BE2C (cell line): ENCODE measurements around the gene CLEC4C.
"Not testable (repeated sequence)": the region's sequence is repeated elsewhere in the genome, so short reads cannot be mapped to it uniquely, and the experiment has no call there.

Source experiments
- DNase-seq: peaks from one replicate; pipeline ENCODE4 v3.0.0-alpha.2; 2020
- H3K27me3 ChIP-seq: fragments of 250-450 bp; sonication (Bioruptor Pico); 2 replicates; pipeline ENCODE4 v1.5.1; 2020; ENCODE audit warnings: mild to moderate bottlenecking
- H3K36me3 ChIP-seq: fragments of 250-450 bp; sonication (Bioruptor Pico); 2 replicates; pipeline ENCODE4 v1.5.1; 2020; ENCODE audit warnings: mild to moderate bottlenecking
- H3K4me1 ChIP-seq: fragments of 250-450 bp; sonication (Bioruptor Pico); 2 replicates; pipeline ENCODE4 v1.5.1; 2020
- H3K4me3 ChIP-seq: 2 replicates; pipeline ENCODE4 v1.5.1; 2011; ENCODE audit warnings: low read depth, low read length
- H3K9me3 ChIP-seq: fragments of 250-450 bp; sonication (Bioruptor Pico); 2 replicates; pipeline ENCODE4 v1.5.1; 2020
- TF ChIP-seq, protein P1 (sequence below): IDR thresholded peaks from 2 replicates; pipeline ENCODE4 v1.5.1; 2012; ENCODE audit warnings: mild to moderate bottlenecking, low read depth, low read length

Gene CLEC4C

DNA sequence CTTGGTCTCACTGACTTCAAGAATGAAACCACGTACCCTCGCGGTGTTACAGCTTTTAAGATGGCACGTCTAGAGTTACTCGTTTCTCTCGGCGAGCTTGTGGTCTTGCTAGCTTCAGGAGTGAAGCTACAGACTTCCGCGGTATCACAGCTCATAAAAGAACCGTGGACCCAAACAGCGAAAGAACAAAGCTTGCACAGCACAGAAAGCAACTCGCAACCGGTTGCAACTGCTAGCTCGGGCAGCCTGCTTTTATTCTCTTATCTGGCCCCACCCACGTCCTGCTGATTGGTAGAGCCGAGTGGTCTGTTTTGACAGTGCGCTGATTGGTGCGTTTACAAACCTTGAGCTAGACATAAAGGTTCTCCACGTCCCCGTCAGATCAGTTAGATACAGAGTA is 4.2 kb upstream of the CLEC4C start:
- TF ChIP-seq, protein P1, sequence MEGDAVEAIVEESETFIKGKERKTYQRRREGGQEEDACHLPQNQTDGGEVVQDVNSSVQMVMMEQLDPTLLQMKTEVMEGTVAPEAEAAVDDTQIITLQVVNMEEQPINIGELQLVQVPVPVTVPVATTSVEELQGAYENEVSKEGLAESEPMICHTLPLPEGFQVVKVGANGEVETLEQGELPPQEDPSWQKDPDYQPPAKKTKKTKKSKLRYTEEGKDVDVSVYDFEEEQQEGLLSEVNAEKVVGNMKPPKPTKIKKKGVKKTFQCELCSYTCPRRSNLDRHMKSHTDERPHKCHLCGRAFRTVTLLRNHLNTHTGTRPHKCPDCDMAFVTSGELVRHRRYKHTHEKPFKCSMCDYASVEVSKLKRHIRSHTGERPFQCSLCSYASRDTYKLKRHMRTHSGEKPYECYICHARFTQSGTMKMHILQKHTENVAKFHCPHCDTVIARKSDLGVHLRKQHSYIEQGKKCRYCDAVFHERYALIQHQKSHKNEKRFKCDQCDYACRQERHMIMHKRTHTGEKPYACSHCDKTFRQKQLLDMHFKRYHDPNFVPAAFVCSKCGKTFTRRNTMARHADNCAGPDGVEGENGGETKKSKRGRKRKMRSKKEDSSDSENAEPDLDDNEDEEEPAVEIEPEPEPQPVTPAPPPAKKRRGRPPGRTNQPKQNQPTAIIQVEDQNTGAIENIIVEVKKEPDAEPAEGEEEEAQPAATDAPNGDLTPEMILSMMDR = no peak
- Histone ChIP-seq H3K4me3 (no peak overlapping the region), H3K9me3 (no peaks in the 10 kb centered on the region; the same call in 1 of the 2 replicates), H3K4me1 (no peaks in the 10 kb centered on the region), H3K36me3 (no peaks in the 10 kb centered on the region), H3K27me3 (no peaks in the 10 kb centered on the region)
- no peak for DNase-seq

DNA sequence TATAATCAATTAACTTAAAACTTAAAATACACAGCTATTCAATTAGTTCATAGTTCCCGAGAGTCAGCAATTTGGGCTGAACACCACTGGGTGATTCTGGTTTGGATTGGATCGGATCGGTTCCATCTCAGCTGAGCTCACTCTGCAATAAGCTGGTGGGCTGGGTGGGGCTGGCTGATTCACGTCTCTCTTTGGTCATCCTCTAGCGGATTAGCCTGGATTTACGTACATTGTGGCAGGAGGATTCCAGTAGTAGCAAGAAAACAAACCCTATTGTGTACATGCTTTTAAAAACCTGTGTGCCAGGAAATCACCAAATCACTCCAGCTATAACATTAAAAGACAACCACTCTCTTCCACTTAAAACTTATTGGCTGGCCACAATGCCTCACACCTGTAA is 3.2 kb upstream of the CLEC4C start:
- no peak for DNase-seq
- no peaks in the 10 kb centered on the region for H3K4me1 ChIP-seq
- H3K36me3 ChIP-seq = no peaks in the 10 kb centered on the region
- no peak overlapping the region for H3K4me3 ChIP-seq
- TF ChIP-seq, protein P1 = no peak
- H3K9me3 ChIP-seq = no peaks in the 10 kb centered on the region; the same call in 1 of the 2 replicates
- H3K27me3 ChIP-seq = no peaks in the 10 kb centered on the region

DNA sequence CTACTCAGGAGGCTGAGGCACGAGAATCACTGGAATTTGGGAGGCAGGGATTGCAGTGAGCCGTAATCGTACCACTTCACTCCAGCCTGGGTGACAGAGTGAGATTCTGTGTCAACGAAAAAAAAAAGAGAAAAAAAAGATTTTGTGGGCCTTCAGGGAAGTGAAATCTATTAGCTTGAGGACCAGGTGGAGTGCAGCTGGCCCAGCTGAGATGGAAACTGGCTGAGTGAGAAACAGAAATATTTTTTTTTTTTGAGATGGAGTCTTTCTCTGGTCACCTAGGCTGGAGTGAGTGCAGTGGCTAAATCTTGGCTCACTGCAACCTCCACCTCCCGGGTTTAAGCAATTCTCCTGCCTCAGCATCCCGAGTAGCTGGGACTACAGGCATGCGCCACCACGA is 2.3 kb upstream of the CLEC4C start:
- no peaks in the 10 kb centered on the region; the same call in 1 of the 2 replicates for H3K9me3 ChIP-seq
- TF ChIP-seq, protein P1 = no peak
- H3K4me3 ChIP-seq = no peak overlapping the region
- H3K4me1 ChIP-seq = no peaks in the 10 kb centered on the region
- H3K27me3 ChIP-seq = no peaks in the 10 kb centered on the region
- DNase-seq = no peak
- no peaks in the 10 kb centered on the region for H3K36me3 ChIP-seq

DNA sequence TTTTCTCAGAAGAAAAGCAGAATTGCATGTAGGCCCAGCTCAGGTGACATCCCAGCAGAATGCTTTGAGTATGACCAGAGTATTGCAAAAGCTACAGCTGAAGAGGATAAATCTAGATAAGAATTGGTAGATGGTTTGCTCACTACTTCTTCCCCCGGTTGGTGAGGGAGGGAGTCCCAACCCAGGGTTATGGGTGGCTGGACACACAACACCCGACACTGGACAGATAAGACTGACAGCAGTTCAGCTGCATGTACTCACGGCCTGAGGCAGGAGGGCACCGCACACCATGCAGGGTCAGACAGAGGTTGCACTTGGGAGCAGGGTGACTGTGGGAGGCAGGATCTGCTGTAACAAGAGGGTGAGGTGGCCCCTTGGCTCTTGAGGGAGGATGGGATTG is 1.7 kb upstream of the CLEC4C start:
- Histone ChIP-seq H3K9me3 (no peaks in the 10 kb centered on the region; the same call in 1 of the 2 replicates), H3K4me3 (no peak overlapping the region), H3K4me1 (no peaks in the 10 kb centered on the region), H3K27me3 (no peaks in the 10 kb centered on the region), H3K36me3 (no peaks in the 10 kb centered on the region)
- TF ChIP-seq, protein P1 = no peak
- DNase-seq = no peak

DNA sequence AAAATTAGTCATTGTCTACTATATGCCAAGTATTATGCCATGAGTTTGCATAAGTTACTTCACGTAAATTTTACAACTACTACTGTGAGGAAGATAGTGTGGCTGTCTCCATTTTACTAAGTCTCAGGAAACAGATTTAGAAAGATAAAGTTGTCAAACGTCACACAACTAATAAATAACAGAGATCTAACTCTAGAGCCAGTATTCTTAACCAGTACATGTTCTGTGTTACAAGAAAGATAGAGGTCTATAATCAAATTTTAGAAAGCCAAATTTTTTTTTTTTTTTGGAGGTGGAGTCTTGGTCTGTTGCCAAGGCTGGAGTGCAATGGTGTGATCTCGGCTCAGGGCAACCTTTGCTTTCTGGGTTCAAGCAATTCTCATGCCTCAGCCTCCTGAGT is 14.2 kb downstream of the CLEC4C start:
- Histone ChIP-seq H3K4me3 (no peak overlapping the region), H3K36me3 (no peaks in the 10 kb centered on the region), H3K9me3 (no peaks in the 10 kb centered on the region), H3K27me3 (no peaks in the 10 kb centered on the region), H3K4me1 (no peaks in the 10 kb centered on the region)
- DNase-seq = no peak
- TF ChIP-seq, protein P1 = no peak

DNA sequence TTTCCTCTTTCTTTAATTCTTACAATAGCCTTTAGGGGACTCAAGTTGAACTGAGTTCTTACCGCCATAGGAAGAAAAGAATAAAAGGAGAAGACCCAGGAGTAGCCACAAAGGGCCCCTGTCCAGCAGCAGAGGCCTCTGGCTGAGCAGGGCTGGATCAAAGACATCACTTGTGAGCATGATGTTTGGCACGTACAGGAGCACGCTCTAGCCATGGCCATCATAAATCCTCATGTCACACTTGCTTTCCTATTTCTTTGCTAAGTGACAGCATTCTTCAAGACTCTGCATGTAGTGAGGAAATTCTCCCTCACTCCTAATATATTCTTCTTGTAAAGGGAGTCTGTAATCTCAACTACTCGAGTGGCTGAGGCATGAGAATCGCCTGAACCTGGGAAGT is 15.7 kb downstream of the CLEC4C start:
- Histone ChIP-seq H3K9me3 (no peaks in the 10 kb centered on the region), H3K4me3 (no peak overlapping the region)
- TF ChIP-seq, protein P1 = no peak

DNA sequence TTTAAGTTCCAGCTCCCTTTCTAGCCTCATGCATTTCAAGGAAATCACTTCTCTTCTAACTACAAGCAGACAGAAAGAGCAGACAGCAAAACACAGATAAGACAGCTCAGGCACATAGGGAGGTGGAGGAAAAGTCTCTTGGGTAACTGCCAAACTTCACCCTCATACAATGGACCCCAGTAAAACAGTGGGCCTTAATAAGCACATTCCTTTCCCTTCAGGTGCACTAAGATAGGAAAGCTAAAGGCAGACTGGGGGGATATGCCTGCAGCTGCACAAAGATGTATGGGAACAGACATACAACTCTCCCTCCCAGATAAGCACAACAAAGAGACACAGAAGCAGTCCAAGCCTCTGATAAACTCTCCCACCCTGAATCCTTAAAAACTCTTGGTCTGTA is 16.2 kb downstream of the CLEC4C start:
- not testable (repeated sequence) for DNase-seq, H3K36me3 ChIP-seq, H3K4me3 ChIP-seq, H3K27me3 ChIP-seq, H3K4me1 ChIP-seq, H3K9me3 ChIP-seq

More for the DNA sequence above, 15.7 kb downstream of the CLEC4C start:
- DNase-seq = no peak
- Histone ChIP-seq H3K36me3 (no peaks in the 10 kb centered on the region), H3K4me1 (no peaks in the 10 kb centered on the region), H3K27me3 (no peaks in the 10 kb centered on the region)
